ENCODE results near the gene U2AF2. TPM values are rescaled to one million over a fixed set of nuclear protein-coding genes. Genes with fewer than 3 reads are reported as not detected.

Gene U2AF2
- total and polyA plus RNA-seq, 4 experiments from 2014 or later, result 1.3 to 259 (median 135) TPM

DNA sequence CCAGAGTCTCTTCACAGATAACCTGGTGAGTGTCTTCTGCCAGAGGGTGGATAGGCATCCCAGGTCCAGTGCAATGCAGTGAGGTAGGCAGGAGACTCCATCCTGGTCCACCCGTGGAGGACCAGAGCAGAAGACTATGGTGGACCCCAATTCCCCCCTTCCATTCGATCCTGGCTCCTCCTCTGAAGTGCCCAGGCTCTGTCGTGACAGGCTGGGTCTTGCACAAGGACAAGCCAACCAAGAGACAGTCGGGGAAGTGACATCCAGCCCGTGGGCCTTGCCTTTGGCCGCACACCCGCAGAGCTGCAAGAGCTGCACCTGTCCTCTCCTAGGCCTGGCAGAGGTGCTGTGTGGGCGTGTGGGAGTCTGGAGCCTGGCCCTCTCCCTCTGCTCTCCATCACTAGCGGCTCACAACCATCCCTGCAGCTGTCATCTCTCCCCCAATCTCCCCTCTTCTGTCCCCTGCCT lies 33.6 kb upstream of the U2AF2 start:
- peaks cover 27% of the 10 kb centered on the region for H3K4me1 ChIP-seq (ENCODE audit: insufficient read depth, low read length)
- no peak overlapping the region for H3K27ac ChIP-seq (ENCODE audit: low read depth, low read length)
- intact Hi-C loops (cut with micrococcal nuclease), result loop anchor here (10.0 kb wide), 1 partner anchor 236 kb away; the partner anchor contains the start of genes RPL28 and TMEM238
- no peaks in the 10 kb centered on the region for H3K27me3 ChIP-seq (ENCODE audit: insufficient read depth, low read length)
- no peaks in the 10 kb centered on the region for H3K9me3 ChIP-seq (ENCODE audit: control insufficient read depth in 1 of 2, low read length in 2 of 2)
- no peak overlapping the region for H3K4me3 ChIP-seq (ENCODE audit: low read length in 2 of 2)
- CTCF ChIA-PET (ENCODE audit: partially characterized antibody), result interaction anchor here (3.4 to 9.1 kb wide), 2 partner anchors 12 to 14 kb away, joined by 11 to 94 read pairs; partner anchors contain the start of gene ZNF865
- POLR2A ChIA-PET (ENCODE audit: partially characterized antibody), result no interaction called here
- no peaks in the 10 kb centered on the region for H3K27me3 Mint-ChIP-seq
- peak overlapping the region in 2 of 7 donors; percentile 18 to 35 for H3K27ac Mint-ChIP-seq
- peaks cover 4 to 21% of the 10 kb centered on the region in 2 donors for H3K36me3 Mint-ChIP-seq
- peak in 1 of 5 donors; percentile 37 for DNase-seq
- peaks cover 6% of the 10 kb centered on the region for H3K36me3 ChIP-seq (ENCODE audit: insufficient read depth, low read length)
- H3K4me1 Mint-ChIP-seq, result peaks cover 20 to 40% (median 31%) of the 10 kb centered on the region in 4 donors
- H3K9me3 Mint-ChIP-seq, result no peaks in the 10 kb centered on the region
- H3K4me3 Mint-ChIP-seq, result no peak overlapping the region

DNA sequence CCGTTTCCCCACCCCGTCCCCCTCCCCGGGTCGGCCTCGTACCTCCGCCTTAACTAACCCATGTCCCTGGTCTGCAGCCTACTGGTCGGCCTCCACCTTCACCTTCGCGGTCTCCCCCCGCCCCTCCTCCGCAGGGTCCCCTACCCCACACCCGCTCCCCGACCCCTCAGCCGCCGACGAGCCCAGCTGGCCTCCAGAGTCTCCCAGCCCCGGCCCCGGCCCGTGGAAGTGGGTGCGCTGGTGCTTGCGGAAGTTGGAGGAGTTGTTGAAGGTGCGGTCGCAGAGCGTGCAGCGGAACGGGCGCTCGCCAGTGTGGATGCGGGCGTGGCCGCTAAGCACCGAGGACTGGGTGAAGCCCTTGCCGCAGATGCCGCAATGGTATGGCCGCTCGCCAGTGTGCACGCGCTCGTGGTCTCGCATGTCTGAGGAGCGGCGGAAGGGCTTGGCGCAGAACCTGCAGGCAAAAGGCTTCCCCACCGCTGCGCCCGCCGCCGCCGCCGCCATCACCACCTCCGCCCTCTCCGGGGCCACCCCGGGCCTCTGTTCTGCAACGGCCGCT lies 33.1 kb upstream of the U2AF2 start:
- Mint-ChIP-seq H3K4me3 (no peak overlapping the region), H3K9me3 (no peaks in the 10 kb centered on the region), H3K27ac (no peak overlapping the region), H3K27me3 (no peaks in the 10 kb centered on the region), H3K4me1 (peaks cover 25 to 45% (median 36%) of the 10 kb centered on the region in 4 donors), H3K36me3 (peaks cover 2 to 20% of the 10 kb centered on the region in 2 donors)
- Histone ChIP-seq H3K4me1 (ENCODE audit: insufficient read depth, low read length) (peaks cover 32% of the 10 kb centered on the region), H3K9me3 (ENCODE audit: control insufficient read depth in 1 of 2, low read length in 2 of 2) (no peaks in the 10 kb centered on the region), H3K27ac (ENCODE audit: low read depth, low read length) (no peak overlapping the region), H3K36me3 (ENCODE audit: insufficient read depth, low read length) (peaks cover 6% of the 10 kb centered on the region), H3K4me3 (ENCODE audit: low read length in 2 of 2) (no peak overlapping the region), H3K27me3 (ENCODE audit: insufficient read depth, low read length) (no peaks in the 10 kb centered on the region)
- ChIA-PET CTCF (ENCODE audit: partially characterized antibody) (interaction anchor here (3.6 to 9.1 kb wide), 2 partner anchors 11 to 15 kb away, joined by 16 to 94 read pairs; partner anchors contain the start of gene ZNF865), POLR2A (ENCODE audit: partially characterized antibody) (interaction anchor here (2.9 kb wide), 1 partner anchor 21 kb away, joined by 18 read pairs; the partner anchor contains the start of gene ZNF581)
- intact Hi-C loops (cut with micrococcal nuclease), result loop anchor here (10.0 kb wide), 1 partner anchor 237 kb away; the partner anchor contains the start of genes RPL28 and TMEM238
- no peak for DNase-seq

DNA sequence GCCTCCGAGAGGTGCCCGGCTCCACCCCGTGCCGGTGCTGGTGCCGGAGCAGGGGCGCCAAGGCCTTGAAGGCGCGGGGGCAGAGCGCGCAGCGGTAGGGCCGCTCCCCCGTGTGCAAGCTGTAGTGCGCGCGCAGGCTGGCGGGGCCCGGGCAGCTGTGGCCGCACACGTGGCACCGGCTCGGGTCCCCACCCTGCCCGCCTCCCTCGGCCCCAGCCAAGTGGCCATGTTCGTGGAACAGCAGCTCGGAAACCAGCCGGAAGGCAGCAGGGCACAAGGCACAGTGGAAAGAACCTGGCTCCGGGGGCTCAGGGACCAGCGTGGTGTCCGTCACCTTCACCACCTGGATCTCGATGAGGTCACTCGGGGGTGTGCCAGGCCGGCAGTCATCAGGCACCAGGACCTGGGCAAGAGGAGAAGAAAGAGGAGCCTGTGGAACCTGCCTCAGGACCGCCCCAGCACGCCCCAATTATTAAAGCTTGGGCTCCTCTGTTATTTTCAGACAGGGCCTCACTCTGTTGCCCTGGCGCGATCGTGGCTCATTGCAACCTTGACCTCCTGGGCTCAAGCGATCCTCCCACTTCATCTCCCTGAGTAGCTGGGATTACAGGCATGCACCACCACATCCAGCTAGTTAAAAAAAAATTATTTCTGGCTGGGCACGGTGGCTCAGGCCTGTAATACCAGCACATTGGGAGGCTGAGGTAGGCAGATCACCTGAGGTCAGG lies 32.4 kb upstream of the U2AF2 start:
- Histone ChIP-seq H3K4me3 (ENCODE audit: low read length in 2 of 2) (no peak overlapping the region), H3K4me1 (ENCODE audit: insufficient read depth, low read length) (peaks cover 38% of the 10 kb centered on the region), H3K36me3 (ENCODE audit: insufficient read depth, low read length) (peaks cover 4% of the 10 kb centered on the region), H3K27ac (ENCODE audit: low read depth, low read length) (no peak overlapping the region), H3K9me3 (ENCODE audit: control insufficient read depth in 1 of 2, low read length in 2 of 2) (no peaks in the 10 kb centered on the region), H3K27me3 (ENCODE audit: insufficient read depth, low read length) (no peaks in the 10 kb centered on the region)
- ChIA-PET CTCF (ENCODE audit: partially characterized antibody) (interaction anchor here (3.6 to 9.1 kb wide), 2 partner anchors 10 to 16 kb away, joined by 16 to 94 read pairs; partner anchors contain the start of gene ZNF865), POLR2A (ENCODE audit: partially characterized antibody) (interaction anchor here (2.9 to 6.2 kb wide), 4 partner anchors 15 to 22 kb away, joined by 18 to 95 read pairs (median 76); partner anchors contain the start of genes FIZ1, ZNF524, ZNF580 and ZNF581)
- no peak overlapping the region for H3K4me3 Mint-ChIP-seq
- no peaks in the 10 kb centered on the region for H3K9me3 Mint-ChIP-seq
- DNase-seq, result peak in 1 of 5 donors; percentile 36
- H3K36me3 Mint-ChIP-seq, result peaks cover 0 to 15% of the 10 kb centered on the region in 2 donors
- intact Hi-C loops (cut with micrococcal nuclease), result loop anchor here (10.0 kb wide), 1 partner anchor 238 kb away; the partner anchor contains the start of genes RPL28 and TMEM238
- no peaks in the 10 kb centered on the region for H3K27me3 Mint-ChIP-seq
- no peak overlapping the region for H3K27ac Mint-ChIP-seq
- peaks cover 28 to 51% (median 40%) of the 10 kb centered on the region in 4 donors for H3K4me1 Mint-ChIP-seq

DNA sequence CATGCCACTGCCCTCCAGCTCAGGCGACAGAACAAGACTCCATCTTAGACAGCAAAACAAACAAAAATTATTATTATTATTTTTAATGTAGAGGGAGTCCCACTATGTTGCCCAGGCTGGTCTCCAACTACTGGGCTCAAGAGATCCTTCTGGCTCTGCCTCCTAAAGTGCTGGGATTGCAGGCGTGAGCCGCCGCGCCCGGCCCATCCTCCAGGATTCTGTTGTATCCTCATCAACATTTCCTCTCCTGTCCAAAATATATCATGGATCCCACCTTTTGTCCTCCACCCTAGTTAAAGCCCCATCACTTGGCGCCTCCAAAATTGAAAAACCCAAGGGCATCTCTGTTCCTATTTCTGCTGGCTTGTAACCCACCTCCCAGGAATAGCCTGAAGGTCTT lies 31.7 kb upstream of the U2AF2 start:
- POLR2A ChIA-PET (ENCODE audit: partially characterized antibody), result interaction anchor here (1.2 to 6.2 kb wide), 6 partner anchors 11 to 42 kb away, joined by 4 to 95 read pairs (median 42); partner anchors contain the start of genes FIZ1, ZNF524, ZNF579 and ZNF580

DNA sequence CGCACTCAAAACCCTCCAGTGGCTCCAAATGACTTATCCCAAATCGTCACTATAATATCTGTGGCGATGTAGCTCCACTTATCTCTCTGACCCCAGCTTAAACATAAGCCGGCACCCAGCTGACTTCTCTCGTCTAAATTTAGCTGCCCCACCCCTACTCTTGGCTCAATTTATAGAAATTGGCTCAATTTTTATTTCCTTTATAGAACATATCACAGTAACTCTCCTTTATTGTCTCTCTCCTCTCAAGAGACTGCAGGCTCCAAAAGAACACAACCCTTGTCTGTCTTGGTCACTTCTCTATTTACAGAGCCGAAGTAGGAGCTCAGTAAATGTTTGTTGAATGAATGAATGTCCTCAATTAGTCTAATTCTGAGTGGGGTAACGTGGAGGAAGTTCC lies 31.3 kb upstream of the U2AF2 start:
- peaks cover 0 to 11% of the 10 kb centered on the region in 2 donors for H3K36me3 Mint-ChIP-seq
- peaks cover 38% of the 10 kb centered on the region for H3K4me1 ChIP-seq (ENCODE audit: insufficient read depth, low read length)
- no peaks in the 10 kb centered on the region for H3K9me3 Mint-ChIP-seq
- H3K27me3 ChIP-seq (ENCODE audit: insufficient read depth, low read length), result no peaks in the 10 kb centered on the region
- intact Hi-C loops (cut with micrococcal nuclease), result loop anchor here (10.0 kb wide), 1 partner anchor 239 kb away; the partner anchor contains the start of genes RPL28 and TMEM238
- ChIA-PET POLR2A (ENCODE audit: partially characterized antibody) (interaction anchor here (0.8 to 6.2 kb wide), 7 partner anchors 11 to 364 kb away, joined by 3 to 95 read pairs (median 18); partner anchors contain the start of genes FIZ1, PPP6R1, ZNF524 and ZNF579), CTCF (ENCODE audit: partially characterized antibody) (interaction anchor here (0.7 to 9.1 kb wide), 4 partner anchors 9 to 120 kb away, joined by 3 to 94 read pairs (median 20); partner anchors contain the start of genes FIZ1, ZNF524 and ZNF865)
- H3K27ac Mint-ChIP-seq, result peak overlapping the region; percentile 6 to 99 (median 98)
- H3K9me3 ChIP-seq (ENCODE audit: control insufficient read depth in 1 of 2, low read length in 2 of 2), result no peaks in the 10 kb centered on the region
- peak in 1 of 5 donors; percentile 10 for DNase-seq
- peaks cover 30 to 57% (median 42%) of the 10 kb centered on the region in 4 donors for H3K4me1 Mint-ChIP-seq
- no peaks in the 10 kb centered on the region for H3K27me3 Mint-ChIP-seq
- peak overlapping the region; percentile 43 for H3K27ac ChIP-seq (ENCODE audit: low read depth, low read length)
- H3K4me3 Mint-ChIP-seq, result peak overlapping the region in 1 of 8 donors; percentile 88
- H3K36me3 ChIP-seq (ENCODE audit: insufficient read depth, low read length), result no peaks in the 10 kb centered on the region
- H3K4me3 ChIP-seq (ENCODE audit: low read length in 2 of 2), result no peak overlapping the region

More for the DNA sequence above, 31.7 kb upstream of the U2AF2 start:
- no peak overlapping the region for H3K4me3 ChIP-seq (ENCODE audit: low read length in 2 of 2)
- H3K4me1 Mint-ChIP-seq, result peaks cover 30 to 57% (median 42%) of the 10 kb centered on the region in 4 donors
- no peaks in the 10 kb centered on the region for H3K9me3 ChIP-seq (ENCODE audit: control insufficient read depth in 1 of 2, low read length in 2 of 2)
- H3K9me3 Mint-ChIP-seq, result no peaks in the 10 kb centered on the region
- no peak overlapping the region for H3K27ac ChIP-seq (ENCODE audit: low read depth, low read length)
- H3K4me1 ChIP-seq (ENCODE audit: insufficient read depth, low read length), result peaks cover 38% of the 10 kb centered on the region
- intact Hi-C loops (cut with micrococcal nuclease), result loop anchor here (10.0 kb wide), 1 partner anchor 238 kb away; the partner anchor contains the start of genes RPL28 and TMEM238
- H3K27me3 ChIP-seq (ENCODE audit: insufficient read depth, low read length), result no peaks in the 10 kb centered on the region
- peaks cover 0 to 11% of the 10 kb centered on the region in 2 donors for H3K36me3 Mint-ChIP-seq
- CTCF ChIA-PET (ENCODE audit: partially characterized antibody), result interaction anchor here (0.7 to 9.1 kb wide), 4 partner anchors 9 to 119 kb away, joined by 3 to 94 read pairs (median 20); partner anchors contain the start of genes FIZ1, ZNF524 and ZNF865
- DNase-seq, result peak in 1 of 5 donors; percentile 12
- H3K27ac Mint-ChIP-seq, result peak overlapping the region in 5 of 7 donors; percentile 54 to 99 (median 97)
- H3K27me3 Mint-ChIP-seq, result no peaks in the 10 kb centered on the region
- no peaks in the 10 kb centered on the region for H3K36me3 ChIP-seq (ENCODE audit: insufficient read depth, low read length)
- H3K4me3 Mint-ChIP-seq, result peak overlapping the region in 1 of 8 donors; percentile 36

DNA sequence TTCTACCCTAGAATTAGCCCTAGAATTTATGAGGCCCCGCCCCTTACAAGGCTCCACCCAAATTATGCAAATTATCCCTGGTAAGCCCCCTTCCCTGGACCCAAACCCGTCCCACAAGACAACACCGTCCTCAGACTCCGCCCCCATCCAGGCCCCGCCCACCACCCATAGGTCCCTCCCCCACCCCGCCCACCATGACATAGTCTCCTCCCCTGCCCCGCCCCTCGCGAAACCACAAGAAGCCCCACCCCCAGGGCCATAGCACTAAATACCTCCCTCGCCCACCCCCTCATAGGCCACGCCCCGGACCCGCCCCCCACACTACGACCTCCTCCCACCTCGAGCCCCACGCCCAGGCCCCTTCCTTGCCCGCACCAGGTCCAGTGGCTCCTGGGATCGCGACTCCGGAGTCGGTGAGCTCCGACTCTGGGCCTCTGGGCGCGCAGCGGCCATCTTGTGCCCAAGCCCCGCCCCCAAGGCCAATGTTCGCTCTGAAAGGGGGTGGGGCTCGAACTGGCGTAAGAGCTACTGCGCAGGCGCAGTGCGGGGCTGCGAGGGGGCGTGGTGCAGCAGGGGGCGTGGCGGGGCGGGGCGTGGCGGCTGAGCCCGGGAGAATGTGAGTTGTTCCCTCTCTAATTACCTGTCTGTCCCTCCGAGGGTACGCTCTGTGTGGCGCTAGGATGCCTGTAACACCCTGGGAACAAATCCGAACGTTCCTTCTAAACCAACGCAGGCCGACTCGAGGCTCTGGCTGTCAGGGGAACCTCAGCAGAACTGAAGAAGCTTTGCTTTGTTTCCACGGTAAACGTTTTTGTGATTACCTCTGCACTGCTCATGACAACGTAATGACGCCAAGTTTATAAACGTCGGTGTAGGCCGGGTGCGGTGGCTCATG lies 30.5 kb upstream of the U2AF2 start, which contains the start of gene ZNF784:
TSS of gene ZNF784 (minus strand) at position 458 of the 895 bp plus-strand sequence. CDS start at position 453, 5 bp downstream.
- Mint-ChIP-seq H3K4me1 (peaks cover 30 to 57% (median 42%) of the 10 kb centered on the region in 4 donors), H3K9me3 (no peaks in the 10 kb centered on the region), H3K27ac (peak within 1 kb of the TSS; percentile 96 to 99 (median 98)), H3K36me3 (peaks cover 0 to 11% of the 10 kb centered on the region in 2 donors), H3K4me3 (peak within 1 kb of the TSS; percentile 88 to 96 (median 90)), H3K27me3 (no peaks in the 10 kb centered on the region)
- ChIA-PET CTCF (ENCODE audit: partially characterized antibody) (interaction anchor here (0.6 to 9.1 kb wide), 12 partner anchors 8 to 471 kb away, joined by 3 to 94 read pairs (median 7); partner anchors contain the start of genes FIZ1, ZNF524 and ZNF865), POLR2A (ENCODE audit: partially characterized antibody) (interaction anchor here (0.6 to 6.2 kb wide), 17 partner anchors 9 to 508 kb away, joined by 3 to 95 read pairs (median 4); partner anchors contain the start of genes FIZ1, PPP6R1, TMEM238 and UBE2S)
- peak; percentile 90 to 94 (median 93) for DNase-seq
- intact Hi-C loops (cut with micrococcal nuclease), result loop anchor here (1.0 to 10.0 kb wide), 7 partner anchors 8 to 240 kb away; partner anchors contain the start of genes FIZ1, RPL28, TMEM238 and ZNF628
- H3K4me3 ChIP-seq (ENCODE audit: low read length in 2 of 2), result peak within 1 kb of the TSS; percentile 57 to 64
- H3K4me1 ChIP-seq (ENCODE audit: insufficient read depth, low read length), result peaks cover 38% of the 10 kb centered on the region
- H3K9me3 ChIP-seq (ENCODE audit: control insufficient read depth in 1 of 2, low read length in 2 of 2), result no peaks in the 10 kb centered on the region
- H3K36me3 ChIP-seq (ENCODE audit: insufficient read depth, low read length), result no peaks in the 10 kb centered on the region
- no peaks in the 10 kb centered on the region for H3K27me3 ChIP-seq (ENCODE audit: insufficient read depth, low read length)
- H3K27ac ChIP-seq (ENCODE audit: low read depth, low read length), result peak within 1 kb of the TSS; percentile 88
